Activated T-helper 1 cell treated with Interleukin-2 at 50 U/mL for 16 hours (primary cell): ENCODE data around the gene EEF1AKMT2.

Source experiments
- DNase-seq: peaks from one replicate; pipeline ENCODE4 v3.0.0-alpha.2; 2020; ENCODE audit warnings: low read depth

The EEF1AKMT2 gene

DNA sequence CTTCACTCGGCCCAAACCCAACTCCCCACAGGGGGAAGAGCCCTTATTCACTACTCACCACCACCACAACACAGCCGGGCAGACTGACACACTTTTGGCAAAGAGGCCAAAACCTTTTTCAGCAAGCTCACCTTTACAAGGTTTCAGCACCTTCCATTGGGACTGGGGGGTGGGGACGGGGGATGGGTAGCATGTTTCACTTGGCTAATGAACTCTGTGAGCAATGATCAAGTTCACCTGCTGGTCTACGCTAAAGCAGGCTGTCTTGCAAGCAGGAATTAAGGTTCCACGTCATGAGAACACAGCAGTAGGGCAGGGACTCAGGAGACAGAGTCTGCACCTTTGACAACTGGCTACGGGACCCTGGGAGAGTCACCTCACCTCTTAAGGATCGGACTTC lies 54.5 kb downstream of the EEF1AKMT2 start:
- no peak for DNase-seq

- no peak for DNase-seq
Observed at GRCh38 chr10:124736491-124737136, 55.1 kb downstream of the EEF1AKMT2 start.

DNA sequence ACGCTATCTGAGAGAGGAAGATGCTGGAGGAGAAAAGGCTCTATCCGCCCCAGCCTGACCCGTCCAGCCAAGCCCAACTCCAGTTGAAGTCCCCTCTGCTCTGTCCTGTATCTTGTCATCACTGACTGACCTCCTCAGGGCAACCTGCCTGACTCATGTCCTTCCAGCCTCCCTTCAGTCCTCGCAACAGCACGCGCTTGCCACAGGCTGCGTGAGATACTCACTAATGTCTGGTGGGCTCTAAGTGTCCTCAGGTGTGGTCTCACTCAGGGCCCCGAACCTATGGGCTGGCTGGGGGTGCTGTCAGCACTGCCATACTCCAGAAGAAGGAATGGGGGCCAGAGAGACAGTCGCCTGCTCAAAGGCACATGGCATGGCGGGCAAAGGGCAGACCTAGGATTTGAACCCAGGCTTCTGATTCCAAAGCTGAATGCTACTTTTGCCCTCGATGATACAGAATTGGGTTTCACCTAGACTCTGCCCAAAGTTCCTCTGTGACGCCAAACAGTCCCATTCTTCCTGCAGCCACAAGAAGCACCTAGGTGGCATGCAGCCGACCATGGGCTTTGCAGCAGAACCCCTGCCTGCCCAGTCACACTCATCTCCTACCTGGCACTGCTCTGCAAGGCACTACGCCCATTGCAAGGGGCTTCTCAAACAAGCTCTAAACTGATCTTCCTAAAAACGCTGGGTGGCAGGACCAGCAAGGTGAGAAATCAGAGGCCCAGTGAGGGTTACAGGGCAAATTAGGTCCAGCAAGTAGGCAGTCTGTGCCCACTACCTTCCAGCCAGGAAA lies 56.0 kb downstream of the EEF1AKMT2 start:
- DNase-seq = no peak

DNA sequence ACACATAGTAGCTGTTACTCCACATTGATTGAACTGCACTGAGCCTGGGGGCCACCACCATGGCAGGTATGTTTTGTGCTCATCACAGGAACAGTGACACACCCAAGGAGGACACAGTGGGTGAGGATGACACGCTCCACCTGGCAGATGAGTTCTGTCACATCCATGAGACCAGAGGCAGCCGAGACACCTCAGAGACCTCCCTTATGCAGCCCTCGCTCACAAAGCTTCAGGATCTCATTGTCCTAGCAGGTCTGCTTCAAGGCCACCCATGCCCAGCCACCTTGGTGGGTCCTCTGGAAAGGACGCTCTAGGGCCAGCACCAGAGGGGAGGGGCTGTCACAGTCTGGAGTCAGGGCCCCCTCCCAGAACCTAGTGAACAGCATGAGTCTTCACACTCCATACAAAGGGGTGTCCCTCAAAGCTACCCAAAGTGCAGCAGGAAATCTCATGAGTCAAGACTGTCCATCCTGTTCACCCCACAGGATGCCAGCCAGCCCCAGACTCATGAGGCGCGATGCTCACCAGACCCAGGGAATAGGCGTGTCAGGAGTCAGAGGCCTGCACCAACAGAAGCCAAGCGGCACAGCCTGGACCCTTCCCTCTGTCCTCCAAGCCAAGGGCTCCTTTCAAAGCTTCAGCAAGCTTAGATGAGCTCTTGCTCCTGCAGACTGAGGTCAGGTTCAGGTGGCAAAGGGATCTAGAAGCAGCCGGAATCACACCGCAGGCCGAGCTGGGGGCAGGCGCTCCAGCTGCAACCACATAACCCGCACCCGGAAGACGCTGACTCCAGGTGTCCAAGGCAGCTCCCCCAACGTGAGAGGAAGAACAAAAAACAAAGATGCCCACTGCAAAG lies 57.1 kb downstream of the EEF1AKMT2 start:
- DNase-seq = no peak

DNA sequence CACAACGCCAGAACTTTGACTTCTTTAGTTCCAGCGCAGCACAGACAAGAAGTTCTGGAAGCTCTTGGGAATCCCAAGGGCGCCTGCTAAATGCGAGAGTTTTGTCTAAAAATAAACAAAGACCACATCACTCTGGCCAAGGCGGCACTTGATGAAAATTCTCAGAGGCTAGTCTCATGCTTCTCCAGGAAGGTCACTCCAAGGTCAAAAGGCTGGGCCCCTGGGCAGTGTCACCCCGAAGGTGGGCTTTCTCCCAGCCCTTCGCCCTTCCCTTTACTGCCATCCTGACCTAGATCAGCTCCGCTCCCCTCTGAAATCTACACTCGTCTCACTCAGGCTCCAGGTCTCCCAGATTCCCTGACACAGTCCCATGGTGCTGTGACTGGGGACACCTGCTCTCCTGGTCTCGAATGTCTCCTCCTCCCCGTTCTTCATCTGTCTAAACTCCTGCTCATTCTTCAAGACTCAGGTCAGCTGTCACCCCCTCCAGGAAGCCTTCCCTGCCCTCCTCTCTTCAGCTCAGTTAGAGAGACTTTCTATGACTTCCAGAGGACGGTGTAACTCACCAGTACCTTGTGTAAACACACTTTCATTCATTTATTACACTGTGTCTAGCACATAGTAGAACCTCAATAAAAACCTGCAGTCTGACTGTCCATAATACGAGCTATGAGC lies 58.0 kb downstream of the EEF1AKMT2 start:
- DNase-seq = no peak

- DNase-seq = no peak
Observed at GRCh38 chr10:124732931-124733570, 58.6 kb downstream of the EEF1AKMT2 start.

DNA sequence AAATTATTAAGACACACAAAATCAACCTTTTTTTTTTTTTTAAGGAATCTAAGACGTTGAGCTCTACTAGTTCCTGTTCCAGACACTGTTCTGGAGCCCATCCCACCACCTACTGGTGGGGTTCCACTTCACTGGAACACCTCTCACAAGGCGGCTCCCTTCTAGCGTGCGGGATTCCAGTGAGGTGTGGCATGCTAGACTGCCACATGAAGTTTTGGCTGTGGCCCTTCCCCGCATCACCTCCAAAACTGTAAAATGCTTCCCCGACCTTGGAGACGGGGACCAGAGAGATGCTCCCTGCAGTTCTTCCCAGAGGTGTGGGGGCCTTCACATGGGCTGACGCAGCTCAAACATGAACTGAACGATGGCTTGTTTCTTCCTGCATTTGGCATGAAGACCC lies 60.1 kb downstream of the EEF1AKMT2 start:
- DNase-seq = no peak

DNA sequence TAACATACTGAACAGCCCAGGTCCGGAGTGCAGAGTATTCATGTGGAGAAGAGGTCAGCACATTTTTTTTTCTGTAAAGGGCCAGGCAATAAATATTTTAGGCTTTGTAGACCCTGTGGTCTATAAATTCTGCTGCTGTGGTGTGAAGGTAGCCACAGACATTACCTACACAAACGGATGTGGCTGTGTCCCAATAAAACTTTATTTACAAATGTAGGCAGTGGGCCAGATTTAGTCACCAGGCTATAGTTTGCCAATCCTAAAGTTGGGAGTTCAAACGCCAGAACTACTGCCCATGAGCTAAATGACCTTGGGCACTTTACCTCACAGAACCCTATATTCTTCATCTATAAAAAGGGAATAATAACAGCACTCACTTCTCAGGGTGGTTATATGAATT lies 60.9 kb downstream of the EEF1AKMT2 start:
- DNase-seq = no peak

DNA sequence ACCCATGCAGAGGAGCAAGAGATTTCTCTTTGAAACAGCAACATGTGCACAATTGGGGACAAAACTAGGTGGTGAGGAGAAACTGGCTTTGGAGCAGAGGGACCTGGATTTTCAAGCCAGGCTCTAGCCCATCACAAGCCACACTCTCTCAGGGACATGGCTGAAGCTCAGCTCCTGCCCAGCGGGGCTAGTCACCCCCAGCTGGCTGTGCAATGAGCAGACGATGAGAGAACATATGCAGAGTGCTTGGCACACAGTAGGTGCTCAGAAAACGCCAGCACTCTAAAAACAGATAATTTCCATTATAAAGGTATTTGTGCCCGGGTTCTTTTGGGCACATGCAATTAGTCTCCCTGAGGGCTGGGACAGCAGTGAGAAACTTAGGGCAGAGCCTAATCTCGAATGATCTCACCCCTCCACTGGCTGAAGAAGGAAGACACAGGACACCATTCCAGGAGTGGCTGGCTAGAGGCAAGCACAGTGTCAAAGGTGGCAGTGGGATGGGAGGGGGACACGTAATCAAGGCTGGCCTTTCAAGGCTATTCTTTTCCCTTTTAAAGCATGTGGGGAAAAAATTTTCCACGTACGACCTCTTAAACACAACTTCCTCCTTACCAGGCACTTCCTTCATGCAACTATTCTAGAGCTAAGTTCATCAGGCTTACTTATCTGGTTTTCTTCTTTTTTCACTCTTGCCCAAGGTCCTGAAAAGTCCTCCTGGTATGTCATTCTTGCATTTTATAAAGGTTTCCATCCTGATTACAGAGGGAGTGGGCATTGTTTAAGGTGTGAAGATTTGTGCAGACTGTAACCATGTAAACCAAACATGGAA lies 62.6 kb downstream of the EEF1AKMT2 start:
- DNase-seq = no peak

DNA sequence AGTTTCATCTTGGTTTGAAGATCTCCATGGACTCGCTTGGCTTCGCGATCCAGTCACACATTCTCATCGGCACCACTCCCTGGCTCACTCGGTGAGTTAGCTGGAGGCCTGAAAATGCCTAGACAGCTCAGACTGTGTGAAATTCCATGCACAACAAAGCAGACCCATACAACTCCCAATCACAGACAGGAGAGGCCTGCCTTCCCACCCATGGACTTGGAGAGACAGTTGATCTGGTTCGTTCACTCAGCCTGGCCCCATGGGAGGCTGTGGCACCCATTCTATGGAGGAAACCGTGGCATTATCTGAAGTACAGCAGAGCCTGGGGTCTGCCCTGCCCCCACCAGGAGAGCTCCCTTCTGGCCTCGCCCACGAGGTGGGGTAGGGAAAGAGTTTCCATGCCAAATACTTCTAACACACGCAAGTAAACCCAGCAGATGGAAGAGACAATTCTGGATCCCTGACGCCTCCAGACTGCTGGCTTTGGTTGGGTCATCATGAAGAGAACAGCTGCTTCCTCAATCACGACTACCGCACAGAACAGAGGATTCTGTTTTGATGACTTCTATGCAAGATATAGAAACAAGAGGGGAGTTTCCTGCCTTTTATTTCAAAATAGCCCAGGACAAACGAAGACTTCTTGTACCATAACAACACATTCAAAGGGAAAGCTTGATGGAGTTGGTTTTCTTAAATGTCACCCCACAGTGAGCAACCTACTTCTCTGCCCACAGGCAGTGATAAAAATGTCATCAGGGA lies 63.4 kb downstream of the EEF1AKMT2 start:
- no peak for DNase-seq

GRCh38 chr10:124727361-124727960 lies 64.2 kb downstream of the EEF1AKMT2 start:
- DNase-seq = no peak

- no peak for DNase-seq
Observed at GRCh38 chr10:124725791-124726190, 65.9 kb downstream of the EEF1AKMT2 start.

- DNase-seq = no peak
Observed at GRCh38 chr10:124725171-124725631, 66.5 kb downstream of the EEF1AKMT2 start.

DNA sequence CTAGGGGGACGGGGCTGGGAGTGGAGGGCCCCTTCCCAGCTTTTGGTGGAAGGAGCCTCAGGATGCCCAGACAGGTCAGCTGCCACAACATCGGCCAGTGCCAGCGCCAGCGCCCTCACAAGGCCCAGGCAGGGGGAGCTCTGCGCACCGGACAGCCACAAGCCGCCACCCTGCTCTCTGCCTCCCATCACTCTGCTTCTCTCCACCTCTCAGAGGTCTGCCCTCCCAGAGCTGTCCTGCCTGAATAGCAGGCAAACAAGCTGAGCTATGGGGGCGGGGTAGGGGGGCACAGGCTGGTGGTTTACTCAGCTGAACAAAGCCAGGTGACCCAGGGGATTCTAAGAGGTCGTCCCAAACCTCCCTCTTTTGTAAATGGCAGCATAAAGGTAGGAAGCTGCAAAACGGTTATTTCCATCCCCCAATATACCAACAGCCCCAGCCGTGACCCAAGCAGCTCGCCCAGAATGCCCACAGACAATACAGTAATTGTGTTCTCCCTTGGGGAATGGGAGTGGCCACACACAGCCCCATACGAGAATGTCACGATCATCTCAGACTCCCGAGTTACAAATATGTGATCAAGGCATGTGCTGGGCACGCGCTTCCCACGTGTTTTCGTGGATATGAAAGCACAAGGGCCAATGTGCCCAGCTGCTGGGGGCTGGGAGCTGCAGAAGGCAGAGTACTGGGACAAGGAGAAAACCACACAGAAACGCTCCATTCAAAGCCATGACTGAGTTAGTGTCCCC lies 67.2 kb downstream of the EEF1AKMT2 start:
- no peak for DNase-seq

GRCh38 chr10:124723826-124724225 lies 67.9 kb downstream of the EEF1AKMT2 start:
- DNase-seq = no peak

GRCh38 chr10:124722798-124723783 lies 68.6 kb downstream of the EEF1AKMT2 start:
- DNase-seq = no peak

GRCh38 chr10:124721330-124722045 lies 70.2 kb downstream of the EEF1AKMT2 start:
- no peak for DNase-seq
